H1 (cell line): Measurements from ENCODE around the gene OBSCN. TPM values are rescaled to one million over a fixed set of nuclear protein-coding genes. Genes with fewer than 3 reads are reported as not detected.

Experiments used
- ATF2 ChIP-seq: IDR thresholded peaks from 2 replicates; pipeline ENCODE4 v1.6.1; 2012; ENCODE audit warnings: low read length, inconsistent platforms
- BACH1 ChIP-seq: IDR thresholded peaks from 2 replicates; pipeline ENCODE4 v1.6.1; 2012; ENCODE audit warnings: low read length, improper control_type of control experiment
- BRCA1 ChIP-seq: IDR thresholded peaks from 2 replicates; pipeline ENCODE4 v1.6.1; 2012; ENCODE audit warnings: low read depth, low read length, improper control_type of control experiment
- CBX8 ChIP-seq: fragments of 300-800, 300-1000 bp; sonication (generic); IDR thresholded peaks from 2 replicates; pipeline ENCODE4 v1.7.1; 2016; ENCODE audit warnings: low read depth, low read length, borderline replicate concordance
- CEBPB ChIP-seq: IDR thresholded peaks from 2 replicates; pipeline ENCODE4 v1.6.1; 2012; ENCODE audit warnings: low read depth, low read length
- CREB1 ChIP-seq: IDR thresholded peaks from 2 replicates; pipeline ENCODE4 v1.6.1; 2012; ENCODE audit warnings: inconsistent platforms
- CTBP2 ChIP-seq: IDR thresholded peaks from 2 replicates; pipeline ENCODE4 v1.7.0; 2011; ENCODE audit warnings: borderline replicate concordance, mild to moderate bottlenecking, moderate library complexity, mixed read lengths, low read length; ENCODE audit not compliant: insufficient read depth, insufficient read length
- FOSL1 ChIP-seq: IDR thresholded peaks from 2 replicates; pipeline ENCODE4 v1.6.1; 2011; ENCODE audit warnings: mild to moderate bottlenecking, low read depth, low read length, moderate library complexity; ENCODE audit not compliant: insufficient read depth
- GABPA ChIP-seq: IDR thresholded peaks from 2 replicates; pipeline ENCODE4 v1.6.1; 2011; ENCODE audit warnings: mild to moderate bottlenecking, low read length, moderate library complexity, borderline replicate concordance; ENCODE audit not compliant: insufficient read depth
- GTF2F1 ChIP-seq: IDR thresholded peaks from 2 replicates; pipeline ENCODE4 v1.6.1; 2012; ENCODE audit warnings: low read depth, low read length, improper control_type of control experiment, borderline replicate concordance
- JUN ChIP-seq: IDR thresholded peaks from 2 replicates; pipeline ENCODE4 v1.6.1; 2011; ENCODE audit warnings: low read depth, mild to moderate bottlenecking, improper control_type of control experiment, low read length
- KDM1A ChIP-seq: fragments of 200-600, 300-600 bp; sonication (generic); IDR thresholded peaks from 2 replicates; pipeline ENCODE4 v1.7.1; 2016; ENCODE audit warnings: mild to moderate bottlenecking, low read length, borderline replicate concordance
- MAFK ChIP-seq: IDR thresholded peaks from 2 replicates; pipeline ENCODE4 v1.6.1; 2012; ENCODE audit warnings: low read depth, mild to moderate bottlenecking, improper control_type of control experiment, low read length
- MAX ChIP-seq: IDR thresholded peaks from 2 replicates; pipeline ENCODE4 v1.6.1; 2012; ENCODE audit warnings: inconsistent platforms
- POLR2A ChIP-seq, 2 experiments: IDR thresholded peaks; 1 replicate in 1 of 2; 2 replicates in 1 of 2; pipeline ENCODE4 v1.6.1; 2011; ENCODE audit warnings: low read depth in 2 of 2, low read length in 2 of 2, mild to moderate bottlenecking in 2 of 2; ENCODE audit errors: control extremely low read depth in 1 of 2
- POU5F1 ChIP-seq: IDR thresholded peaks from 2 replicates; pipeline ENCODE4 v1.6.1; 2011; ENCODE audit warnings: low read depth, mild to moderate bottlenecking, low read length, moderate library complexity
- RAD21 ChIP-seq, 2 experiments: IDR thresholded peaks in 1 of 2; conservative IDR thresholded peaks in 1 of 2; 2 replicates each; pipeline ENCODE4 v1.6.1; 2011; ENCODE audit warnings: low read depth in 2 of 2, low read length in 2 of 2, improper control_type of control experiment in 1 of 2, inconsistent platforms in 1 of 2, mild to moderate bottlenecking in 1 of 2, moderate library complexity in 1 of 2
- RNF2 ChIP-seq: fragments of 200-900, 300-1000 bp; sonication (generic); IDR thresholded peaks from 2 replicates; pipeline ENCODE4 v1.7.1; 2016; ENCODE audit warnings: borderline replicate concordance, low read depth, mild to moderate bottlenecking, antibody characterized with exemption, low read length; ENCODE audit not compliant: poor library complexity, severe bottlenecking; ENCODE audit errors: missing control alignments
- SAP30 ChIP-seq: fragments of 300-600 bp; sonication (generic); IDR thresholded peaks from 2 replicates; pipeline ENCODE4 v1.7.1; 2012; ENCODE audit warnings: low read length, moderate library complexity, mild to moderate bottlenecking, inconsistent platforms; ENCODE audit not compliant: insufficient read depth, insufficient replicate concordance
- SIRT6 ChIP-seq: IDR thresholded peaks from one replicate; pipeline ENCODE4 v1.7.1; 2012; ENCODE audit warnings: low read length, inconsistent platforms
- SRF ChIP-seq: IDR thresholded peaks from 2 replicates; pipeline ENCODE4 v1.6.1; 2011; ENCODE audit warnings: mild to moderate bottlenecking, low read depth, low read length, moderate library complexity
- TCF12 ChIP-seq: IDR thresholded peaks from 2 replicates; pipeline ENCODE4 v1.6.1; 2011; ENCODE audit warnings: low read depth, mild to moderate bottlenecking, low read length
- polyA plus RNA-seq, 7 experiments: library from polyadenylated mRNA; depleted of rRNA in 3 of 7; stranded (reverse) in 5 of 7; unstranded in 2 of 7; fragments of >200 nt in 5 of 7; fragments of 200-250 nt in 2 of 7; gene quantifications; 1 replicate in 5 of 7; 2 replicates in 1 of 7; 4 replicates in 1 of 7; pipeline versions ENCODE4 v1.2.1 to v1.2.3, GENCODE V29; 2011 to 2013; ENCODE audit warnings: missing spikeins in 2 of 7, mixed read lengths in 2 of 7
- total RNA-seq: library from RNA; stranded (reverse); fragmentation: NEBNext Ultra II Directional; extraction: Animal tissue kit (Norgen Biotek cat#: 25700); gene quantifications from 2 replicates; pipeline ENCODE4 v1.2.1, GENCODE V29; 2021

The OBSCN gene
- total and polyA plus RNA-seq, 2 of the 8 experiments (the other 6 are each of a cell fraction or from before 2014, with no cell fraction given): 7.5 to 28.4 TPM

- TF ChIP-seq GTF2F1 (no peak), KDM1A (0 out of 2 replicates have a peak, but pooled peaks have one; percentile 11), POLR2A (IDR thresholded peaks at IDR 0.05; ENCODE audit: control extremely low read depth in 1 of 2, low read depth in 2 of 2, low read length in 2 of 2) (peak in 1 of 2 experiments; percentile 74; a peak in 2 of 3 replicates), JUN (no peak), GABPA (no peak), SAP30 (no peak), RAD21 (IDR thresholded peaks at IDR 0.05 in 1 of 2, conservative IDR thresholded peaks at IDR 0.05 in 1 of 2; ENCODE audit: low read depth in 2 of 2, low read length in 2 of 2) (peak; percentile 83 to 91), POU5F1 (no peak), MAX (peak; percentile 91), BRCA1 (peak; percentile 64), SRF (no peak), CREB1 (peak; percentile 16; the same call in 1 of the 2 replicates), CTBP2 (peak; percentile 94), CEBPB (no peak), MAFK (no peak), BACH1 (peak; percentile 85), CBX8 (no peak), TCF12 (peak; percentile 60; the same call in 1 of the 2 replicates), ATF2 (no peak), FOSL1 (no peak), RNF2 (no peak), SIRT6 (no peak)
Observed at GRCh38 chr1:228378090-228378872, 170.4 kb downstream of the OBSCN start (continued).
